ENCODE results near the gene FPR2.

The FPR2 gene

GRCh38 chr19:51754109-51754508 lies 6.9 kb upstream of the FPR2 start:
- no peak for TF ChIP-seq CTCF (IDR thresholded peaks at IDR 0.05; ENCODE audit: insufficient read depth, low read depth, low read length, missing control alignments)
- no peak for DNase-seq (ENCODE audit: low read depth)
- no peak overlapping the region for H3K4me3 ChIP-seq (ENCODE audit: low read depth, low read length)

GRCh38 chr19:51754770-51755169 lies 6.2 kb upstream of the FPR2 start:
- H3K4me3 ChIP-seq (ENCODE audit: low read depth, low read length): no peak overlapping the region
- no peak for TF ChIP-seq CTCF (IDR thresholded peaks at IDR 0.05; ENCODE audit: insufficient read depth, low read depth, low read length, missing control alignments)
- no peak for DNase-seq (ENCODE audit: low read depth)

GRCh38 chr19:51755571-51755970 lies 5.4 kb upstream of the FPR2 start:
- no peak for DNase-seq (ENCODE audit: low read depth)
- H3K4me3 ChIP-seq (ENCODE audit: low read depth, low read length): no peak overlapping the region
- no peak for TF ChIP-seq CTCF (IDR thresholded peaks at IDR 0.05; ENCODE audit: insufficient read depth, low read depth, low read length, missing control alignments)

GRCh38 chr19:51761696-51762095 lies 716 bp downstream of the FPR2 start:
- no peak for DNase-seq (ENCODE audit: low read depth)
- H3K4me3 ChIP-seq (ENCODE audit: low read depth, low read length): no peak overlapping the region
- TF ChIP-seq CTCF (IDR thresholded peaks at IDR 0.05; ENCODE audit: insufficient read depth, low read depth, low read length, missing control alignments): no peak

GRCh38 chr19:51765086-51765485 lies 4.1 kb downstream of the FPR2 start:
- H3K4me3 ChIP-seq (ENCODE audit: low read depth, low read length): no peak overlapping the region
- no peak for DNase-seq (ENCODE audit: low read depth)
- no peak for TF ChIP-seq CTCF (IDR thresholded peaks at IDR 0.05; ENCODE audit: insufficient read depth, low read depth, low read length, missing control alignments)

- no peak for TF ChIP-seq CTCF (IDR thresholded peaks at IDR 0.05; ENCODE audit: insufficient read depth, low read depth, low read length, missing control alignments)
- H3K4me3 ChIP-seq (ENCODE audit: low read depth, low read length): no peak overlapping the region
- DNase-seq (ENCODE audit: low read depth): no peak
Observed at GRCh38 chr19:51766461-51766860, 5.5 kb downstream of the FPR2 start.

- no peak for TF ChIP-seq CTCF (IDR thresholded peaks at IDR 0.05; ENCODE audit: insufficient read depth, low read depth, low read length, missing control alignments)
- DNase-seq (ENCODE audit: low read depth): no peak
- H3K4me3 ChIP-seq (ENCODE audit: low read depth, low read length): no peak overlapping the region
Observed at GRCh38 chr19:51771376-51772130, 10.6 kb downstream of the FPR2 start.

Measured in GM12865 (cell line).